ENCODE results near the gene GFER.

Gene GFER

DNA sequence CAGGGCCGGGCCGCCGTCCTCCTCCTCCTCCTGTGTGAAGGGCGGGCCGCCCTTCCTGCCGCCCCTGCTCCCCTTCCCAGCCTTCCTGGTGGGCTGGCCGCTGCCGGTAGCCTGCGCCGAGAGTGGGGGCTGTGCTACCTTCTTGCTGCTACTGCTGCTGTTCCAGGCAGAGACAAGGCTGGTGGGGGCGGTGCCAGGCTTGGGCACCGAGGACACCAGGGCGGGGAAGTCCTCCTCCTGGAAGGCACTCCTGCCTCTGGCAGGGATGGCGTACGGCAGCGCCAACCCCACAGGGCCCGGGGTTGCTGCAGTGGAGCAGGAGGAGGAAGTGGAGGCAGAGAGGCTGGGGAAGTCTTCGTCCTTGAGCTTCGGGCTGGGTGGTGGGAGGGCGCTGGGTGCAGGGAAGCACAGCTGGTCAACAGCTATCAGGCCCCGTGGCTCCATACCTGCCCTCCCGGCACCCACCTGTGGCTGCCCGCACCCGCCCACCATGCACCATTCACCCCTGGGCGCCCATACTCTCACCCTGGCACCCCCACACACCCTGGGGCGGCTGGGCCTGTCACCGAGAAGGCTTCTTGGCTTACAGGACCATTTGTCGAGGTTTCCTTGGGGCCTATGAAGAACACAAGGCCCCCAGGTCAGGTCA is 16.0 kb downstream of the GFER start:
- no peaks in the 10 kb centered on the region for H3K9me3 ChIP-seq (ENCODE audit: low read length)
- H3K4me3 ChIP-seq (ENCODE audit: low read depth in 1 of 2, low read length in 2 of 2): no peak overlapping the region
- H3K36me3 ChIP-seq (ENCODE audit: insufficient read depth, low read length): peaks cover 45% of the 10 kb centered on the region

DNA sequence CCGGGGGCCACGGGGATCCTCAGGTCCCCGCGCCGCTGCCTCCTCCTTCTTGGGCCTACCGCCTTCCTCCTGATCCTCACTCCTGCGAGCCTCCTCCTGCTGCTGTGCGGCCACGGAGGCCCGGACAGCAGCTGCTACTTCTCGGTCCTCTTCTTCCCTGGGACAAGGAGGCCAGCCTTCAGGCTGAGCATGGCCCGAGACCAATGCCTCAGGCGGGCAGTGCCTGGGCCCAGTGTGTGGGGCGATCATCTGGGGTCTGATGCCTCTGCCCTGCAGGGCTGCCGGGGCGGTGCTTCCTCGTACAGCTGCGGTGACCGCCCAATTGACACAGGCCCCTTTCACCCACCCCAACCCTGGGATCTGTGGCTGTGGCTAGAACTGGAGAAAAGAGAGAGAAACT is 17.0 kb downstream of the GFER start:
- peaks cover 45% of the 10 kb centered on the region for H3K36me3 ChIP-seq (ENCODE audit: insufficient read depth, low read length)
- peaks cover 23% of the 10 kb centered on the region for H3K4me1 ChIP-seq (ENCODE audit: insufficient read depth, low read length)
- no peak overlapping the region for H3K9ac ChIP-seq (ENCODE audit: low read length)

More for the DNA sequence above, 16.0 kb downstream of the GFER start:
- Histone ChIP-seq H3K27me3 (ENCODE audit: control insufficient read depth in 1 of 2, insufficient read depth in 2 of 2, low read length in 2 of 2) (no peaks in the 10 kb centered on the region), H3K4me1 (ENCODE audit: insufficient read depth, low read length) (peaks cover 20% of the 10 kb centered on the region), H3K9ac (ENCODE audit: low read length) (no peak overlapping the region), H3K27ac (ENCODE audit: low read depth, low read length) (no peak overlapping the region)

DNA sequence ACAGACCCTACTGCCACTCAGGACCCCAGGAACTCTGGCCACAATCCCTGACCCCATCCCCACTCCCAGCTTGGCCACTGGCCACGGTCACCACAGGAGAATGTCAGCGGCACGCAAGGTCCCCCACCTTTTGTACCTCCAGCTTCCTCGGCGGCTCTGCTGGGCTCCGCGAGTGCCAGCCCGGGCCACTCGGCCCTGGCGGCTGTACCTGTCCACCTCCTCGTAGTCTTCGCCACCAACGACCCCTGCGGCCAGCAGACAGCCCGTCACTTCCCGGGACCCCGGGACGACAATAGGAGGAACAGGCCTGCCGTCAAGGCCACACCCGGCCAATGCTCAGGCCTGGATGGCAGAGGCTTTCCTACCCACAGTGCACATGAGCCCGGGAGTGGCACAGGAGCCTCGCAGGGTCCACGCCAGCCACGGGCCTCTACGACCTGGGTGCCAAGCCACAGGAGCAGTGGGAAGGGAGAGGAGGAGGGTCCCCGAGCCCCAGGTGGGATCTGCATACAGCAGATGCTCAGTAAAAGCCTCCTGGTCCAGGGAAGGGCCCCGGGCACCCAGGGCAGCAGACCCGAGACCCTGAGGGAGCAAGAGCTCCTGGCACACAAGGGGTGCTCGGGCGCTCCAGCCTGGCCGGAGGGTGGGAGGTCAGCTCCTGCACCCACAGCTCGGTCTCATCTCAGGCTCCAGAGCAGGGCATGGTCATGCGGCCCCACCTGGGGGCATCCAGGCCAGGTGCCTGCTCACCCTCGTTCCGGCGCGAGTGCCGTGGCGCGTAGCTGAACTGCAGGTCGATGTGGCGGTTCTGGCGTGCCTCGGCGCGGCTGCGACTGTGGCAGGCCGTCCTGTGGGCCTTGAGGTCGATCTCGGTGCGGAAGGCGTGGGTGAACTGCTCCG is 17.7 kb downstream of the GFER start:
- Histone ChIP-seq H3K9ac (ENCODE audit: low read length) (no peak overlapping the region), H3K36me3 (ENCODE audit: insufficient read depth, low read length) (peaks cover 44% of the 10 kb centered on the region), H3K4me1 (ENCODE audit: insufficient read depth, low read length) (peaks cover 22% of the 10 kb centered on the region), H3K9me3 (ENCODE audit: low read length) (no peaks in the 10 kb centered on the region), H3K27ac (ENCODE audit: low read depth, low read length) (no peak overlapping the region), H3K27me3 (ENCODE audit: control insufficient read depth in 1 of 2, insufficient read depth in 2 of 2, low read length in 2 of 2) (no peaks in the 10 kb centered on the region), H3K4me3 (ENCODE audit: low read depth in 1 of 2, low read length in 2 of 2) (no peak overlapping the region)

More for the DNA sequence above, 17.0 kb downstream of the GFER start:
- H3K4me3 ChIP-seq (ENCODE audit: low read depth in 1 of 2, low read length in 2 of 2): no peak overlapping the region
- H3K27me3 ChIP-seq (ENCODE audit: control insufficient read depth in 1 of 2, insufficient read depth in 2 of 2, low read length in 2 of 2): no peaks in the 10 kb centered on the region
- H3K27ac ChIP-seq (ENCODE audit: low read depth, low read length): no peak overlapping the region
- H3K9me3 ChIP-seq (ENCODE audit: low read length): no peaks in the 10 kb centered on the region

DNA sequence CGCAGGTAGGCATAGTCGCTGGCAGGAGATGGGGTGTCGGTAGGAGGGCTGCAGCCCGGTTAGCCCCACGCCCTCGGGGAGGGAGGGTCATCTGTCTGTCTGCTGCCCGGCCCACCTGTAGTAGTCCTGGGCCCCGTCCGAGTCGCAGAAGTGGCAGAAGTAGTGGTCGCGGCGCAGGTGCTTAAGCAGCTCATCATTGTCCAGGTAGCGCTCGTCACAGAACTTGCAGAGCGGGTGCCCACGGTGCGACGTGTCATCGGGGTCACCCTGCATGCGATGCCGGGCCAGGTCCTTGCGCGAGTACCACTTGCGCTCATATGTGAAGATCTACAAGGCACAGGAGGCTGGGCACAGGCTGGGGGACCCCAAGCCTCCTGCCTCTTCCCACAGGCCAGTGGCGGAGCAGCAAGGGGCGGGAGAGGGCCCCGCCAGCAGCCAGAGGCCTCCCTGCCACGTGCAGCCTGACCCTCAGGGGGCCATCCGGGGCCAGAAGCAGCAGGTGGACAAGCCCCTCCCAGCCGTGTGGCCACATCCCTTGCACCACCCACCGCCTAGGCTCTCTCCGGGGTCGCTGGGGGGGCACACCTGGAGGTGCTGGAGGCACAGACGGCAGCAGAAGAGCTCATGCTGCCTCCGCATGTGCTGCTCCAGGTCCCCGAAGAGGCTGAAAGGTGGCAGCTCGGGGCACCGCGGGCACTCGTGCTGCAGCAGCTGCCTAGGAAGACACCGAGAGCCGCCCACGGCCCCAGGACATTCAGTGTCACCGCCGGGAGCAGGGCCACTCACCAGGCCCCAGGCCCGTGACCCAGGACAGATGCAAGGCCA is 18.6 kb downstream of the GFER start:
- Histone ChIP-seq H3K4me1 (ENCODE audit: insufficient read depth, low read length) (peaks cover 23% of the 10 kb centered on the region), H3K36me3 (ENCODE audit: insufficient read depth, low read length) (peaks cover 41% of the 10 kb centered on the region)

DNA sequence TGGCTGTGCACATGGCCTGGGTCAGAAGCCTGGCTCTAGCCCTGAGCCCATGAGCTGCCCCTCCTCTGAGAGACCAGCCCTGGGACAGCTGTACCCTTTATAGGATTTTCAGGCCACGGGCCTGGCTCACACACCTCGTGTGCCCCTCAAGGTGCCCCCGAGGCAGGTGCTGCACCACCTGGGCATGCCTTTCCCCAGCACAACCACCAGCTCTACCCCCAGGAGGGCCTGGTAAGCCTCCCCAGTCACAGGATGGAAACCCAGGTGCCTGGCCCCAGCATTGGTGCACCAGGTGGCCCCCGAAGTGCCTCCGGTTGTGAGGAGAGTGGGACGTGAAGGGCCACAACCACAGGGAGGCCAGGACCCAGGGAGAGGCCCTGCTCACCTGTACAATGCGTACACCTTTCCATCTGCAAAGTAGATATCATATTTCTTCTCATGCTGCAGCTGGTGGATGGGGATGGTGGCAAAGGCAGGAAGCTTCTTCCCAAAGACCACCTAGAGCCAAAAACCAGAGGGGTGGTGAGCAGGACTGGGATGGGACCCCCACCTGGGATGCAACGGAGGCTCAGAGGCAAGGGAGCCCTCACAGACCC is 19.3 kb downstream of the GFER start:
- no peak overlapping the region for H3K9ac ChIP-seq (ENCODE audit: low read length)
- no peak overlapping the region for H3K4me3 ChIP-seq (ENCODE audit: low read depth in 1 of 2, low read length in 2 of 2)
- no peaks in the 10 kb centered on the region for H3K27me3 ChIP-seq (ENCODE audit: control insufficient read depth in 1 of 2, insufficient read depth in 2 of 2, low read length in 2 of 2)
- H3K9me3 ChIP-seq (ENCODE audit: low read length): no peaks in the 10 kb centered on the region
- H3K4me1 ChIP-seq (ENCODE audit: insufficient read depth, low read length): peaks cover 30% of the 10 kb centered on the region
- no peak overlapping the region for H3K27ac ChIP-seq (ENCODE audit: low read depth, low read length)
- peaks cover 44% of the 10 kb centered on the region for H3K36me3 ChIP-seq (ENCODE audit: insufficient read depth, low read length)

More for the DNA sequence above, 18.6 kb downstream of the GFER start:
- H3K9me3 ChIP-seq (ENCODE audit: low read length): no peaks in the 10 kb centered on the region
- no peak overlapping the region for H3K9ac ChIP-seq (ENCODE audit: low read length)
- no peak overlapping the region for H3K4me3 ChIP-seq (ENCODE audit: low read depth in 1 of 2, low read length in 2 of 2)
- H3K27me3 ChIP-seq (ENCODE audit: control insufficient read depth in 1 of 2, insufficient read depth in 2 of 2, low read length in 2 of 2): no peaks in the 10 kb centered on the region
- H3K27ac ChIP-seq (ENCODE audit: low read depth, low read length): no peak overlapping the region

DNA sequence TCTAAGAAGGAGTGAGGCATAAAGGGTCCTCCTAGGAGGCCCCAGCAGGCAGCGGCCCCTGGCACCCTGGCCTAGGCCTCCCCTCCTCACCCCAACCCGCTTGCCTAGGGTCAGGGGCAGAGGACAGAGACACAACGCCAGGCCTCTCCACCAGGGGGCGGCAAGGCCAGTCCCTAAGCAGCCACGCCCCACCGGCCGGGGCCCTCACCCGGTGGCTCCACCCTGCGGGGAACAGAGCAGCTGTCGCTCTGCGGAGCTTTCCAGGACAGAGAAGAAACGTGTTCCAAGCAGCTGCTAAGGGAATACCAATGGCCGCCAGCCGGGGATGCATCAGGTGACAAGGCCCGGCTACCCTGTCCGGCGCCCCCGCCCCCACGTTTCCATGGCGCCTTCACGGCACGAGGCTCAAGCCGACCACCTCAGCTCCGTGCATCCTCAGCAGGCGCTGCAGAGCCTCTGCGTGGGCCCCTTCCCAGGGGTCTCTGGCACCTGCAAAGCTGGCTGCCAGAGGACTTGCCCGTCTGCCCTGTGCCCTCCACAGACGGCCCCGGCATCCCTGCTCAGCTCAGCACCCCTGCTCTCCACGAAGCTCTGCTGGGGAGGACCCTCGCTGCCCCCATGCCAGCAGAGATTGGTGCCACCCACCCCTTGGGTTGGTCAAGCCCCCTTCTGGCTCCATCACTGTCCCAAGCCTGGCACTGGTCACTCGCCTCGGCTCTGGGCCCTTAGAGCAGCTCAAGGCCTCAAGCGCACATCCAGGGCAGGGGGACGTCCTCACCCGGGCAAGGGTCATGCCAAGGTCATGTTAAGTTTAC is 20.0 kb downstream of the GFER start:
- no peak overlapping the region for H3K27ac ChIP-seq (ENCODE audit: low read depth, low read length)
- H3K36me3 ChIP-seq (ENCODE audit: insufficient read depth, low read length): peaks cover 44% of the 10 kb centered on the region
- H3K4me3 ChIP-seq (ENCODE audit: low read depth in 1 of 2, low read length in 2 of 2): no peak overlapping the region
- H3K9ac ChIP-seq (ENCODE audit: low read length): no peak overlapping the region
- H3K9me3 ChIP-seq (ENCODE audit: low read length): no peaks in the 10 kb centered on the region
- no peaks in the 10 kb centered on the region for H3K27me3 ChIP-seq (ENCODE audit: control insufficient read depth in 1 of 2, insufficient read depth in 2 of 2, low read length in 2 of 2)
- peaks cover 37% of the 10 kb centered on the region for H3K4me1 ChIP-seq (ENCODE audit: insufficient read depth, low read length)

DNA sequence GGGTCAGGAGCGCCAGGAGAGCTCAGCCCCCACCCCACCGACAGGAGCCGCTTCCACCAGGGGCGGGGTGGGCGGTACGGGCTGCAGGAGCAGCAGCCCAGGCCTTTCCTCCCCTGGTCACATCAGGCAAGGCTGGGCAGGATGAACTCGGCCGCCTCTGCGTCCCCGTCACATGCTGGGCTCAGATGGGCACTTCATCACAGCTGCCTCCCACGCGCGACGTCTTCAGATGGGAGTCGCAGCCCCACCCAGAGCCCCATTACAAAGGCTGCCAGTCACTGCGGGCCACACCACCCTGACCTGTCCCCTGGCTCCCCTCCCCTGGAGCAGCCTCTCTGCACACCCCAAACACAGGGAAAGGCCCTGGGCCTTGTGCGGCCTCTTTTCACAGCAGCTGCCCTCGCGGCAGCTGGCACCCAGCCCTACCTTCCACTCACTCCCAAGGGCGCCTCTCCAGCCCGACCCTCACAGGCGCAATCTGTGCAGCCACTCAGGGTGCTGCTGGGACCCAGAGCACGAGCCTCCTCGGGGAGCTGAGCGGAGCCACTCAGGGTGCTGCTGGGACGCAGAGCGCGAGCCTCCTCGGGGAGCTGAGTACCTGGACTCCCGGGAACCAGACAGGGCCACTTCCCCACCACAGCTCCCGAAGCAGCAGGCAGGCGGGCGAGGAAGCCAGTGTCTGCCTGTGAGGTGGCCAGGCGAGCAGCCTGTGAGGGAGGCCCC is 21.0 kb downstream of the GFER start:
- Histone ChIP-seq H3K36me3 (ENCODE audit: insufficient read depth, low read length) (peaks cover 42% of the 10 kb centered on the region), H3K9ac (ENCODE audit: low read length) (no peak overlapping the region), H3K4me3 (ENCODE audit: low read depth in 1 of 2, low read length in 2 of 2) (no peak overlapping the region), H3K27ac (ENCODE audit: low read depth, low read length) (no peak overlapping the region), H3K4me1 (ENCODE audit: insufficient read depth, low read length) (peaks cover 38% of the 10 kb centered on the region), H3K27me3 (ENCODE audit: control insufficient read depth in 1 of 2, insufficient read depth in 2 of 2, low read length in 2 of 2) (no peaks in the 10 kb centered on the region), H3K9me3 (ENCODE audit: low read length) (no peaks in the 10 kb centered on the region)

DNA sequence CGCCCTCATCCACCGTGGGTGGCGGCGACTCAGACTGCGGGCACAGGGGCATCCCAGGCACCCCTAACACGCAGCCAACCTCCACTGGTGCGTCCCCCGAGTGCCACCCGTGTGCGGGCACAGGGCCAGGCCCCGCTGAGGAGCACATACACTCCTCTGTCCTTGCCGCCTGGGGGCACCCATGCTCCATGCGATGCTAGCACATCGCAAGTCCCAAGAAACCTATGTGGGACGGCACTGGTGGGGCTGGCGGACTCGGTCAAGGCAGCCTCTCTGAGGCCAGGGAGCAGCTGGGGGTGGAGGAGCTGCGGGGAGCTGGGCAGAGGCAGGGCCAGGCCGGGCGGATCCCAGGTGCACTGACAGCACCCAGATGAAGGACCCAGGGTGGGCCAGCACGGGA is 21.7 kb downstream of the GFER start:
- no peak overlapping the region for H3K4me3 ChIP-seq (ENCODE audit: low read depth in 1 of 2, low read length in 2 of 2)
- H3K9ac ChIP-seq (ENCODE audit: low read length): no peak overlapping the region
- no peak overlapping the region for H3K27ac ChIP-seq (ENCODE audit: low read depth, low read length)
- H3K4me1 ChIP-seq (ENCODE audit: insufficient read depth, low read length): peaks cover 45% of the 10 kb centered on the region
- no peaks in the 10 kb centered on the region for H3K27me3 ChIP-seq (ENCODE audit: control insufficient read depth in 1 of 2, insufficient read depth in 2 of 2, low read length in 2 of 2)
- H3K9me3 ChIP-seq (ENCODE audit: low read length): no peaks in the 10 kb centered on the region
- peaks cover 35% of the 10 kb centered on the region for H3K36me3 ChIP-seq (ENCODE audit: insufficient read depth, low read length)

DNA sequence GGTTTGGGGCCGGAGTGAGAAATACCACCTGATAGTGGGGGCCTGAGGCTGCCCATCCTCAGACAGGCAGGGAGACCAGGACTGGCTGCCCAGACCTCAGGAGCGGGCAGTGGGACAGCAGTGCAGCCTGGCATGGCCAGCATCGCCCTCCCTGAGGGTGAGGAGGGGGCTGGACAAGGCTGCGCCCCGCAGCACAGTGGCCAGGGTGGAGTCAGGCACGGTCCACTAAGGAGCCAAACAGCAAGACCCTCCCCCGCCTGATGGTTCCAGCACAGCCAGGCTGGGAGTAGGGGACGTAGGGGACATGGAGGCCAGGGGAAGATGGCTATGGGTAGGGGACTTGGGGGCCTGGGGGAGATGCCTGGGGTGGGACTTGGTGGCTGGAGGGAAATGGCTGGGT is 22.3 kb downstream of the GFER start:
- H3K4me1 ChIP-seq (ENCODE audit: insufficient read depth, low read length): peaks cover 46% of the 10 kb centered on the region
- H3K4me3 ChIP-seq (ENCODE audit: low read depth in 1 of 2, low read length in 2 of 2): no peak overlapping the region
- H3K9ac ChIP-seq (ENCODE audit: low read length): no peak overlapping the region

More for the DNA sequence above, 22.3 kb downstream of the GFER start:
- no peak overlapping the region for H3K27ac ChIP-seq (ENCODE audit: low read depth, low read length)
- peaks cover 28% of the 10 kb centered on the region for H3K36me3 ChIP-seq (ENCODE audit: insufficient read depth, low read length)
- H3K27me3 ChIP-seq (ENCODE audit: control insufficient read depth in 1 of 2, insufficient read depth in 2 of 2, low read length in 2 of 2): no peaks in the 10 kb centered on the region
- no peaks in the 10 kb centered on the region for H3K9me3 ChIP-seq (ENCODE audit: low read length)
